HepG2 (cell line): Measurements from ENCODE around the gene ARFGAP1. TPM values are rescaled to one million over a fixed set of nuclear protein-coding genes. Genes with fewer than 3 reads are reported as not detected.

ENCODE experiments used
- ATAC-seq: fragments of 200-7000 bp; cut with Tn5 transposase; 3 replicates; pipeline ENCODE4 v1.9.1; 2020; ENCODE audit warnings: mild to moderate bottlenecking, moderate library complexity
- BruUV-seq: library from RNA; stranded (reverse); fragments of 400-500 nt; replicated peaks from 2 replicates; lab custom pipeline; 2021; lab: Mats Ljungman, UMichigan
- CTCF ChIA-PET: fragments of 300-600 bp; formaldehyde crosslinking; extraction: SDS; loops from one replicate; lab custom pipeline; 2021; ENCODE audit warnings: low total read pairs, inconsistent platforms, low intra/inter-chr PET ratio; lab: Yijun Ruan, JAX
- POLR2A ChIA-PET: fragments of 350-600 bp; sonication (Branson Sonifier 250); formaldehyde crosslinking; loops from one replicate; lab custom pipeline; 2020; ENCODE audit warnings: antibody characterized with exemption, inconsistent platforms; lab: Yijun Ruan, JAX
- DNase-seq: peaks from one replicate; pipeline ENCODE4 v3.0.0-alpha.2; 2015; ENCODE audit warnings: low spot score
- FAIRE-seq: peaks from 3 replicates; lab custom pipeline; 2011; peaks lifted over from hg19 to GRCh38; lab: Jason Lieb, UNC
- H2AFZ ChIP-seq: one replicate; pipeline ENCODE4 v1.6.1; 2011; ENCODE audit warnings: low read length, inconsistent platforms
- H3K27ac ChIP-seq: fragments of 300-600 bp; 3 replicates; pipeline ENCODE4 v1.8.0; 2011; ENCODE audit warnings: mixed run types, mild to moderate bottlenecking, mixed read lengths, low read length, inconsistent platforms; ENCODE audit not compliant: insufficient read depth; ENCODE audit errors: extremely low read length
- H3K27me3 ChIP-seq, 2 experiments: fragments of 200-600 bp in 1 of 2; 2 replicates in 1 of 2; 3 replicates in 1 of 2; pipeline versions ENCODE4 v1.6.0 to v1.8.0; 2011; ENCODE audit warnings: low read length in 2 of 2, mild to moderate bottlenecking in 2 of 2, moderate library complexity in 2 of 2, inconsistent platforms in 1 of 2; ENCODE audit not compliant: insufficient read depth in 2 of 2, control insufficient read depth in 1 of 2
- H3K36me3 ChIP-seq, 2 experiments: fragments of 200-600 bp in 1 of 2; replicated peaks in 1 of 2; 2 replicates in 1 of 2; 3 replicates in 1 of 2; pipeline versions ENCODE4 v1.5.1 to v1.8.0; 2011; ENCODE audit warnings: low read length in 2 of 2, inconsistent platforms in 1 of 2; ENCODE audit not compliant: insufficient read depth in 2 of 2, control insufficient read depth in 1 of 2
- H3K4me1 ChIP-seq: 2 replicates; pipeline ENCODE4 v1.5.1; 2012; ENCODE audit warnings: low read length, inconsistent platforms; ENCODE audit not compliant: insufficient read depth
- H3K4me2 ChIP-seq: 2 replicates; pipeline ENCODE4 v1.6.0; 2011; ENCODE audit warnings: low read depth, low read length, inconsistent platforms
- H3K4me3 ChIP-seq, 3 experiments: fragments of 200-600 bp in 1 of 3; sonication (generic), shearing (Covaris generic) in 1 of 3; replicated peaks in 1 of 3; 2 replicates each; pipeline ENCODE4 v1.5.1; 2011 to 2016; ENCODE audit warnings: low read length in 3 of 3, inconsistent platforms in 2 of 3, low read depth in 2 of 3, mild to moderate bottlenecking in 2 of 3, control low read depth in 1 of 3, mixed read lengths in 1 of 3; ENCODE audit not compliant: insufficient read depth in 1 of 3
- H3K79me2 ChIP-seq: one replicate; pipeline ENCODE4 v1.6.1; 2011; ENCODE audit warnings: low read length, inconsistent platforms; ENCODE audit not compliant: insufficient read depth
- H3K9ac ChIP-seq: 2 replicates; pipeline ENCODE4 v1.6.0; 2011; ENCODE audit warnings: mild to moderate bottlenecking, low read depth, low read length, inconsistent platforms; ENCODE audit not compliant: insufficient read depth
- H3K9me3 ChIP-seq: 2 replicates; pipeline ENCODE4 v1.5.1; 2012; ENCODE audit warnings: mild to moderate bottlenecking, low read length
- H4K20me1 ChIP-seq: 2 replicates; pipeline ENCODE4 v1.6.0; 2011; ENCODE audit warnings: inconsistent platforms, mild to moderate bottlenecking, low read length, moderate library complexity; ENCODE audit not compliant: insufficient read depth
- AGO2 ChIP-seq: fragments of 200-400 bp; formaldehyde crosslinking; optimal IDR thresholded peaks from 2 replicates; pipeline ENCODE3; 2017; ENCODE audit warnings: mild to moderate bottlenecking, low read depth, low read length, moderate library complexity
- EEA1 ChIP-seq: sonication (generic); formaldehyde crosslinking; IDR thresholded peaks from 2 replicates; pipeline ENCODE4 v1.5.1; 2020; ENCODE audit warnings: mild to moderate bottlenecking, missing genetic modification reagents, borderline replicate concordance
- EED ChIP-seq: sonication (generic); formaldehyde crosslinking; IDR thresholded peaks from 2 replicates; pipeline ENCODE4 v1.5.0; 2020; ENCODE audit warnings: mild to moderate bottlenecking, missing genetic modification reagents
- HCFC1 ChIP-seq: fragments of 150-350 bp; IDR thresholded peaks from 2 replicates; pipeline ENCODE4 v1.6.1; 2014; ENCODE audit warnings: low read depth, low read length
- NFYB ChIP-seq: sonication (generic); formaldehyde crosslinking; IDR thresholded peaks from 2 replicates; pipeline ENCODE4 v1.4.0; 2020; ENCODE audit warnings: missing genetic modification reagents
- PCBP1 ChIP-seq: fragments of 200-400 bp; formaldehyde crosslinking; IDR thresholded peaks from 2 replicates; pipeline ENCODE4 v1.6.1; 2017; ENCODE audit warnings: mild to moderate bottlenecking, low read depth, low read length, borderline replicate concordance
- PCBP2 ChIP-seq: fragments of 200-400 bp; formaldehyde crosslinking; optimal IDR thresholded peaks from 2 replicates; pipeline ENCODE3; 2018; ENCODE audit warnings: low read length, low read depth; ENCODE audit not compliant: poor library complexity, severe bottlenecking
- SNAI1 ChIP-seq: sonication (generic); formaldehyde crosslinking; IDR thresholded peaks from 2 replicates; pipeline ENCODE4 v1.5.0; 2020; ENCODE audit warnings: mild to moderate bottlenecking, missing genetic modification reagents, borderline replicate concordance
- SP4 ChIP-seq: sonication (generic); formaldehyde crosslinking; IDR thresholded peaks from 2 replicates; pipeline ENCODE4 v1.8.1; 2023; ENCODE audit warnings: mild to moderate bottlenecking, missing genetic modification reagents
- WGBS: methylation state at CpG from one replicate; pipeline ENCODE4 v1.1.6; 2017; ENCODE audit warnings: low lambda C conversion rate; 5-methylcytosine and 5-hydroxymethylcytosine counted together
- in situ Hi-C: cut with HindIII; loops from 2 replicates; pipeline ENCODE4 v1.10.0; 2017; ENCODE audit warnings: low pct_unique_long_range_greater_than_20kb; ENCODE audit not compliant: extremely low pct_ligation_motif_present
- intact Hi-C: fragments of 100-400 bp; cut with micrococcal nuclease; formaldehyde crosslinking; loops from one replicate; pipeline ENCODE4 v1.10.0; 2022; ENCODE audit not compliant: unreplicated experiment
- polyA plus RNA-seq, 8 experiments: library from polyadenylated mRNA; depleted of rRNA in 3 of 8; stranded (reverse) in 7 of 8; unstranded in 1 of 8; fragments of >200 nt; fragmentation: Illumina TruSeq in 4 of 8; extraction: Trizol in 4 of 8; gene quantifications; 2 replicates each; pipeline versions ENCODE4 v1.2.1 to v1.2.3, GENCODE V29; 2011 to 2016; ENCODE audit warnings: low read depth in 4 of 8, missing spikeins in 1 of 8, mixed read lengths in 1 of 8; ENCODE audit not compliant: insufficient read depth in 1 of 8
- total RNA-seq, 5 experiments: library from RNA; depleted of rRNA; stranded (reverse); fragments of >200 nt; fragmentation: Illumina TruSeq; extraction: Trizol; gene quantifications; 2 replicates each; pipeline ENCODE4 v1.2.3, GENCODE V29; 2016; ENCODE audit warnings: low read depth in 1 of 5
- TF ChIP-seq, protein P1 (sequence below): sonication (generic); formaldehyde crosslinking; IDR thresholded peaks from 2 replicates; pipeline ENCODE4 v1.5.0; 2020; ENCODE audit warnings: mild to moderate bottlenecking, missing genetic modification reagents, moderate library complexity

ARFGAP1 gene
- total and polyA plus RNA-seq, 2 of the 13 experiments (the other 11 are each of a cell fraction or from before 2014, with no cell fraction given) = 132 TPM

- no peak for ATAC-seq
- H3K4me2 ChIP-seq = no peak overlapping the region
- peaks cover 20% of the 10 kb centered on the region for H3K4me1 ChIP-seq
- in situ Hi-C loops (no loop called here), intact Hi-C loops (no loop called here)
- no peak overlapping the region for H3K9ac ChIP-seq
- DNase-seq = no peak
- H3K36me3 ChIP-seq = peaks cover 40 to 57% of the 10 kb centered on the region in 2 experiments
- FAIRE-seq = no peak
- CTCF ChIA-PET = no interaction called here
- POLR2A ChIA-PET = no interaction called here
- no peak overlapping the region for H3K4me3 ChIP-seq
- no peaks in the 10 kb centered on the region; a peak in 1 of 5 replicates for H3K27me3 ChIP-seq
- H2AFZ ChIP-seq = no peak overlapping the region
- no peak overlapping the region for H3K27ac ChIP-seq
- peaks cover 33% of the 10 kb centered on the region for H4K20me1 ChIP-seq
- H3K9me3 ChIP-seq = no peaks in the 10 kb centered on the region
- 98% methylated on average over 18 of the region's 18 CpGs for WGBS
- TF ChIP-seq EED (CRISPR knock-in tag) = 0 out of 2 replicates have a peak, but pooled peaks have one; percentile 60
- no peak for TF ChIP-seq SNAI1 (CRISPR knock-in tag)
- TF ChIP-seq HCFC1 = no peak
- TF ChIP-seq AGO2 = peak; percentile 53
- TF ChIP-seq PCBP1 = 0 out of 2 replicates have a peak, but pooled peaks have one; percentile 37
- peaks cover 41% of the 10 kb centered on the region for H3K79me2 ChIP-seq
- BruUV-seq = no TSS peak
Observed at GRCh38 chr20:63275825-63276224, 3.2 kb downstream of the ARFGAP1 start.

GRCh38 chr20:63276956-63277355 lies 4.3 kb downstream of the ARFGAP1 start:
- H3K9me3 ChIP-seq = no peaks in the 10 kb centered on the region
- no peak overlapping the region for H3K4me2 ChIP-seq
- intact Hi-C loops = no loop called here
- H4K20me1 ChIP-seq = peaks cover 33% of the 10 kb centered on the region
- ChIA-PET POLR2A (no interaction called here), CTCF (no interaction called here)
- in situ Hi-C loops = no loop called here
- no peak overlapping the region for H3K4me3 ChIP-seq
- H3K36me3 ChIP-seq = peaks cover 49 to 69% of the 10 kb centered on the region in 2 experiments
- H3K9ac ChIP-seq = no peak overlapping the region
- TF ChIP-seq, protein P1, sequence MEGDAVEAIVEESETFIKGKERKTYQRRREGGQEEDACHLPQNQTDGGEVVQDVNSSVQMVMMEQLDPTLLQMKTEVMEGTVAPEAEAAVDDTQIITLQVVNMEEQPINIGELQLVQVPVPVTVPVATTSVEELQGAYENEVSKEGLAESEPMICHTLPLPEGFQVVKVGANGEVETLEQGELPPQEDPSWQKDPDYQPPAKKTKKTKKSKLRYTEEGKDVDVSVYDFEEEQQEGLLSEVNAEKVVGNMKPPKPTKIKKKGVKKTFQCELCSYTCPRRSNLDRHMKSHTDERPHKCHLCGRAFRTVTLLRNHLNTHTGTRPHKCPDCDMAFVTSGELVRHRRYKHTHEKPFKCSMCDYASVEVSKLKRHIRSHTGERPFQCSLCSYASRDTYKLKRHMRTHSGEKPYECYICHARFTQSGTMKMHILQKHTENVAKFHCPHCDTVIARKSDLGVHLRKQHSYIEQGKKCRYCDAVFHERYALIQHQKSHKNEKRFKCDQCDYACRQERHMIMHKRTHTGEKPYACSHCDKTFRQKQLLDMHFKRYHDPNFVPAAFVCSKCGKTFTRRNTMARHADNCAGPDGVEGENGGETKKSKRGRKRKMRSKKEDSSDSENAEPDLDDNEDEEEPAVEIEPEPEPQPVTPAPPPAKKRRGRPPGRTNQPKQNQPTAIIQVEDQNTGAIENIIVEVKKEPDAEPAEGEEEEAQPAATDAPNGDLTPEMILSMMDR (CRISPR knock-in tag) = no peak
- TF ChIP-seq EEA1 (CRISPR knock-in tag) (no peak), NFYB (CRISPR knock-in tag) (no peak), PCBP2 (no peak), SP4 (CRISPR knock-in tag) (no peak)
- peaks cover 41% of the 10 kb centered on the region for H3K79me2 ChIP-seq
- peaks cover 13% of the 10 kb centered on the region for H3K4me1 ChIP-seq
- WGBS = 95% methylated on average over 20 of the region's 20 CpGs
- BruUV-seq = no TSS peak
- ATAC-seq (no peak), DNase-seq (no peak), FAIRE-seq (no peak)
- no peak overlapping the region for H3K27ac ChIP-seq
- H2AFZ ChIP-seq = no peak overlapping the region
- no peaks in the 10 kb centered on the region; a peak in 1 of 5 replicates for H3K27me3 ChIP-seq
